Activated CD8-positive, alpha-beta memory T cell treated with anti-CD3 and anti-CD28 coated beads, Interleukin-2, amount 10 ng/mL, durations not matched to agents 7 days and 5 days (primary cell): ENCODE data around the gene PHF21A. TPM values are rescaled to one million over a fixed set of nuclear protein-coding genes. Genes with fewer than 3 reads are reported as not detected.
"Not testable (repeated sequence)": the region's sequence is repeated elsewhere in the genome, so short reads cannot be mapped to it uniquely, and the experiment has no call there.

ENCODE experiments used
- ATAC-seq: fragments of 150-1000 bp; cut with Tn5 transposase; one replicate; pipeline ENCODE4 v1.10.0; 2021; ENCODE audit warnings: moderate library complexity
- CTCF ChIA-PET: fragments of 350-600 bp; sonication (Branson Sonifier 250); formaldehyde crosslinking; loops from one replicate; lab custom pipeline; 2021; ENCODE audit warnings: antibody characterized with exemption; lab: Charles Lee
- DNase-seq: peaks from one replicate; pipeline ENCODE4 v3.0.0-alpha.2; 2020
- H3K27ac Mint-ChIP-seq: one replicate; pipeline ENCODE4 v1.8.0; 2021; ENCODE audit warnings: mild to moderate bottlenecking, mixed read lengths
- H3K27me3 Mint-ChIP-seq: one replicate; pipeline ENCODE4 v1.8.0; 2021; ENCODE audit warnings: mixed read lengths
- H3K36me3 Mint-ChIP-seq: one replicate; pipeline ENCODE4 v1.8.0; 2021; ENCODE audit warnings: mild to moderate bottlenecking, mixed read lengths
- H3K4me1 Mint-ChIP-seq: one replicate; pipeline ENCODE4 v1.8.0; 2021; ENCODE audit warnings: mixed read lengths
- H3K4me3 Mint-ChIP-seq: one replicate; pipeline ENCODE4 v1.8.0; 2021; ENCODE audit warnings: mild to moderate bottlenecking, moderate library complexity, mixed read lengths
- H3K9me3 Mint-ChIP-seq: one replicate; pipeline ENCODE4 v1.8.0; 2022; ENCODE audit warnings: low read depth, mixed read lengths
- total RNA-seq, 2 experiments: library from RNA; stranded (reverse); gene quantifications; one replicate each; pipeline ENCODE4 v1.2.3, GENCODE V29; 2021

The PHF21A gene
- total RNA-seq, 2 experiments from 2014 or later: 34.6 to 39.7 TPM

GRCh38 chr11:45907911-45908370 is 213.3 kb downstream of the PHF21A start:
- Mint-ChIP-seq H3K4me1 (peaks cover 2% of the 10 kb centered on the region), H3K9me3 (no peaks in the 10 kb centered on the region), H3K27ac (no peak overlapping the region), H3K36me3 (peaks cover 4% of the 10 kb centered on the region), H3K27me3 (no peaks in the 10 kb centered on the region), H3K4me3 (no peak overlapping the region)
- CTCF ChIA-PET: interaction anchor here (0.7 kb wide), 1 partner anchor 57 kb away, joined by 3 read pairs; no protein-coding TSS in a partner anchor
- ATAC-seq: no peak
- no peak for DNase-seq

DNA sequence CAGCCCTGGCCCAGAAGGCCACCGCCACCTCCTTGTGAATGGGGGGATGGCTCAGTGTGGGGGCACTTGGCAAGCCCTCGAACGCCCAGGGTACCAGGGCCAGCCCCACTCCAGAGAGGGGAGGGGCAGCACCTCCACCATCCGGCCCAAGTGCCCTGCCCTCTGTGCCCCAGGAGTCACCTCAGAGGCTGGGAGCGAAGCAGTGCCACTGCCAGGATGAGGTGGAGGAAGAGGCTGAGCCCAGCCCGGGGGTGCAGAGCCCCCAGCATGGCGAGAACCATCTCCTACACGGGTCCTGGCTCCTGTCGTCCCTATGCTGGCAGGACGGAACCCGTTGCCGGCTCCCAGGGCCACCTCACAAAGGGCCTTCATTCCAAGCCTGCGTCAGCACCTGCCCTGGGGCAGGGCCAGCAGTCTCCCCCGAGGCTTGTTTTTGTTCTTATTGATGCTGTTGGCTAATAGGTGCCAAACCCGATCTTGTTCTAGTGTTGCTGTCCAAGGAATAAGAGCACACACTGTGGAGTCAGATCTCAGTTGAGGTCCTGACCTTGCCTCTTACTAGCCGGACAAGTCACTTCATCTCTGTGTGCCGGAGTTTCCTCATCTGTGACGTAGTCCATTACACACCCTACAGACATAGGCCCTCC is 214.2 kb downstream of the PHF21A start, which contains the start of gene FREY1:
Gene FREY1, minus strand, starts transcription at position 307 of the 647 bp plus-strand sequence. Its CDS starts 26 bp downstream, at position 281.
- no peaks in the 10 kb centered on the region for H3K9me3 Mint-ChIP-seq
- no peak within 1 kb of the TSS for H3K27ac Mint-ChIP-seq
- peaks cover 2% of the 10 kb centered on the region for H3K4me1 Mint-ChIP-seq
- DNase-seq: no peak
- ATAC-seq: no peak
- CTCF ChIA-PET: no interaction called here
- H3K36me3 Mint-ChIP-seq: peaks cover 4% of the 10 kb centered on the region
- no peaks in the 10 kb centered on the region for H3K27me3 Mint-ChIP-seq
- H3K4me3 Mint-ChIP-seq: no peak within 1 kb of the TSS

- H3K27me3 Mint-ChIP-seq: peaks cover 5% of the 10 kb centered on the region
- ATAC-seq: no peak
- H3K9me3 Mint-ChIP-seq: no peaks in the 10 kb centered on the region
- DNase-seq: no peak
- no peak overlapping the region for H3K27ac Mint-ChIP-seq
- peaks cover under 1% of the 10 kb centered on the region for H3K36me3 Mint-ChIP-seq
- no peak overlapping the region for H3K4me3 Mint-ChIP-seq
- peaks cover 2% of the 10 kb centered on the region for H3K4me1 Mint-ChIP-seq
- CTCF ChIA-PET: no interaction called here
Observed at GRCh38 chr11:45906096-45906682, 215.1 kb downstream of the PHF21A start.

GRCh38 chr11:45905576-45905975 is 215.7 kb downstream of the PHF21A start:
- H3K9me3 Mint-ChIP-seq, H3K36me3 Mint-ChIP-seq, H3K27ac Mint-ChIP-seq, ATAC-seq, CTCF ChIA-PET, DNase-seq, H3K4me1 Mint-ChIP-seq, H3K4me3 Mint-ChIP-seq: not testable (repeated sequence)
- H3K27me3 Mint-ChIP-seq: peaks cover 11% of the 10 kb centered on the region

- CTCF ChIA-PET: interaction anchor here (0.5 kb wide), 1 partner anchor 241 kb away, joined by 3 read pairs; no protein-coding TSS in a partner anchor
- Mint-ChIP-seq H3K27me3 (peaks cover 14% of the 10 kb centered on the region), H3K36me3 (no peaks in the 10 kb centered on the region), H3K4me1 (peaks cover 5% of the 10 kb centered on the region), H3K9me3 (no peaks in the 10 kb centered on the region), H3K4me3 (no peak overlapping the region), H3K27ac (no peak overlapping the region)
- ATAC-seq: no peak
- DNase-seq: no peak
Observed at GRCh38 chr11:45905095-45905494, 216.2 kb downstream of the PHF21A start.

GRCh38 chr11:45904309-45904915 is 216.8 kb downstream of the PHF21A start:
- Mint-ChIP-seq H3K4me3 (no peak overlapping the region), H3K36me3 (no peaks in the 10 kb centered on the region), H3K27ac (no peak overlapping the region), H3K27me3 (peaks cover 15% of the 10 kb centered on the region), H3K4me1 (peaks cover 5% of the 10 kb centered on the region), H3K9me3 (no peaks in the 10 kb centered on the region)
- CTCF ChIA-PET: interaction anchor here (0.5 kb wide), 1 partner anchor 240 kb away, joined by 3 read pairs; no protein-coding TSS in a partner anchor
- ATAC-seq (no peak), DNase-seq (no peak)

DNA sequence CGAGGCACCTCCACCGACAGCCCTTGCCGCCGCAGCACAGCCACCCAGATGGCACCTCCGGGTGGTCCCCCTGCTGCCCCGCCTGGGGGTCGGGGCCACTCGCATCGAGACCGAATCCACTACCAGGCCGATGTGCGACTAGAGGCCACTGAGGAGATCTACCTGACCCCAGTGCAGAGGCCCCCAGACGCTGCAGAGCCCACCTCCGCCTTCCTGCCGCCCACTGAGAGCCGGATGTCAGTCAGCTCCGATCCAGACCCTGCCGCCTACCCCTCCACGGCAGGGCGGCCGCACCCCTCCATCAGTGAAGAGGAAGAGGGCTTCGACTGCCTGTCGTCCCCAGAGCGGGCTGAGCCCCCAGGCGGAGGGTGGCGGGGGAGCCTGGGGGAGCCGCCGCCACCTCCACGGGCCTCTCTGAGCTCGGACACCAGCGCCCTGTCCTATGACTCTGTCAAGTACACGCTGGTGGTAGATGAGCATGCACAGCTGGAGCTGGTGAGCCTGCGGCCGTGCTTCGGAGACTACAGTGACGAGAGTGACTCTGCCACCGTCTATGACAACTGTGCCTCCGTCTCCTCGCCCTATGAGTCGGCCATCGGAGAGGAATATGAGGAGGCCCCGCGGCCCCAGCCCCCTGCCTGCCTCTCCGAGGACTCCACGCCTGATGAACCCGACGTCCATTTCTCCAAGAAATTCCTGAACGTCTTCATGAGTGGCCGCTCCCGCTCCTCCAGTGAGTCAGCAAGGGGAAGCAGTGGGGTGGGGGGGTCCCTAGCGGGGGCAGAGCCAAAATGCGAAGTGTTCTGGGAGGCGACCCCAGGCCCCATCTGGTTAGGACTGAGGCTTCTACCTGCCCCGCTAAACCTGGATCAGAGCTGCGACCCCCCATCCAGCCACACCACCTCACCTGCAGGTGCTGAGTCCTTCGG is 218.5 kb downstream of the PHF21A start:
- no peak for ATAC-seq
- CTCF ChIA-PET: no interaction called here
- Mint-ChIP-seq H3K27me3 (peaks cover 24% of the 10 kb centered on the region), H3K9me3 (no peaks in the 10 kb centered on the region), H3K36me3 (no peaks in the 10 kb centered on the region), H3K4me1 (peaks cover 5% of the 10 kb centered on the region), H3K4me3 (no peak overlapping the region), H3K27ac (no peak overlapping the region)
- no peak for DNase-seq

- no peak overlapping the region for H3K27ac Mint-ChIP-seq
- H3K4me3 Mint-ChIP-seq: no peak overlapping the region
- no peaks in the 10 kb centered on the region for H3K9me3 Mint-ChIP-seq
- no peak for DNase-seq
- peaks cover 26% of the 10 kb centered on the region for H3K27me3 Mint-ChIP-seq
- no peaks in the 10 kb centered on the region for H3K36me3 Mint-ChIP-seq
- CTCF ChIA-PET: interaction anchor here (0.6 to 1.3 kb wide), 3 partner anchors 10 to 340 kb away, joined by 3 read pairs; no protein-coding TSS in a partner anchor
- peaks cover 3% of the 10 kb centered on the region for H3K4me1 Mint-ChIP-seq
- no peak for ATAC-seq
Observed at GRCh38 chr11:45901626-45902025, 219.6 kb downstream of the PHF21A start.

DNA sequence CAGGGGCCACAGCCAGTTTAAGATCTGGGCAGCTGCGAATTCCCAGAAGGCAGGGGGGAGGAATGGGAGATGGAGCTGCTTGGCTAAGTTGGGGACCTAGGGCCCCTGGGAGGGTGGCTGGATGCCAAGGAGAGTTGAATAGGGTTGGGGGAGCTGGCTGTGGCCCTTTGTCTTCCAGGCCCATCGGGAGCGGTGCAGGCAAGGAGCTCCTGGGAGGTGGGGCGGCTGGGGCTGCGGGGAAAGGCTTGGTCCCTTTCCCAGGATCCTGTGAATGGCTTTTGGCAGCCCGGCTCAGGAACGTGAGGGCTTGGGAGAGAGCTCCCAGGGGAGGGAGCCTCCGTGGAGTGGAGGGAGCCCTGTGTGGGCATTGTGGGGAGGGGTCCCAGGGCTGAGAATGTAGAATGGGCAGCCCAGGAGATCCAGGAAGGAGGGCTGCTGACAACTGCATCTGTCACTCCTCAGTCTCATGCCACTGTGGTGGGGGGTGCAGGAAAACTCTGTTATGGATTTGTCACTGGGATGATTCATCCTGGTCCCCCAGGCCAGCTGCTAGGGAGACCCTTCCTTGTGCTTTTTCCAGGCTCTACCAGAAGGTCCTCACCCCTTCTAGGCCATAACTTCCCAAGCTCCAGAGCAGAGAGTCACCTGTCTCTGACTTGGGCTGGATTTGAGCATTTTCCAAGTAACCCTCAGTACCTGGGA is 220.2 kb downstream of the PHF21A start:
- CTCF ChIA-PET: interaction anchor here (0.6 to 1.3 kb wide), 2 partner anchors 11 to 28 kb away, joined by 3 read pairs; no protein-coding TSS in a partner anchor
- peak overlapping the region; percentile 52 for H3K4me3 Mint-ChIP-seq
- peaks cover 3% of the 10 kb centered on the region for H3K4me1 Mint-ChIP-seq
- DNase-seq (no peak), ATAC-seq (no peak)
- H3K9me3 Mint-ChIP-seq: no peaks in the 10 kb centered on the region
- H3K27ac Mint-ChIP-seq: no peak overlapping the region
- no peaks in the 10 kb centered on the region for H3K36me3 Mint-ChIP-seq
- peaks cover 26% of the 10 kb centered on the region for H3K27me3 Mint-ChIP-seq

GRCh38 chr11:45900175-45900800 is 221.0 kb downstream of the PHF21A start:
- H3K36me3 Mint-ChIP-seq, H3K9me3 Mint-ChIP-seq, H3K4me1 Mint-ChIP-seq, H3K27ac Mint-ChIP-seq, ATAC-seq, DNase-seq: not testable (repeated sequence)
- Mint-ChIP-seq H3K27me3 (peaks cover 26% of the 10 kb centered on the region), H3K4me3 (peak overlapping the region; percentile 52)
- CTCF ChIA-PET: interaction anchor here (1.3 kb wide), 1 partner anchor 27 kb away, joined by 3 read pairs; no protein-coding TSS in a partner anchor

DNA sequence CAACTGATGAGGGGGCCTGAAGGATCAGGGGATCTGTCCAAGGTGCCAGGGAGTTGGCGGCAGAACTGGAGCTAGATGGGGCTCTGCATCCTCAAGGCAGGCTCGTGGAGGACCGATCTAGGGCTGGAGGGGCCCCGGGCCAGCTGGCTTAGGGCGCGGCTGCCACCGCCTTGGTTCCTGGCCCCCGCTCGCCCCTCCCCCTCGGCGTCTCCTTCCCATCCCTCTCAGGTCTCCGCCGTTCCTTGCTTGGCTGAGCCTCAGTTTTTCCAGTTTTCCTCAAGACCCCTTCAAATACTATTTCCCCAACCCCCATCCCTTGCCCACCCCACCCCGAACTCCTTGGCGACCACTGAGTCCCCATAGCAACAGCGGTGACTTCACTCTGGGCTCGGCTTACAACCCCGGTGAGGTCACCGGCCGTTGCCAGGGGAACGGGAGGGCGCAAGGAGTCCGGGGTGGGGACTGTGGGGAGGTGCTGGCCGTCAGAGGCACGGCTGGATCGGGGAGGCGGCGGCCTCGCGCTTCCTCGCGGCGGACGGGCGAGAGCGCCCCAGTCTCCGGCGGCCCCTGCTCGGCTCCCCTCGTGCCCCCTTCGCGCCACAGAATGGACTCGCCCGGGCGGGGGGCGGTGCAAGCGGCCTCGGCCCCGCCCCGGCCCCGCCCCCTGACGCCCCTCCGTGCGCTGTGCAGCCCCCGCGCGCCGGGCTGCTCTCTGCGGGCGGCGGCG is 221.6 kb downstream of the PHF21A start:
- Mint-ChIP-seq H3K4me3 (peak overlapping the region; percentile 18), H3K27ac (no peak overlapping the region), H3K27me3 (peaks cover 26% of the 10 kb centered on the region), H3K9me3 (no peaks in the 10 kb centered on the region), H3K36me3 (no peaks in the 10 kb centered on the region), H3K4me1 (peaks cover 3% of the 10 kb centered on the region)
- CTCF ChIA-PET: interaction anchor here (1.4 kb wide), 1 partner anchor 128 kb away, joined by 6 read pairs; no protein-coding TSS in a partner anchor
- DNase-seq (peak; percentile 82), ATAC-seq (peak; percentile 84)
